ENCODE data around the gene AK8.

The AK8 gene

GRCh38 chr9:132775720-132776119 is 102.4 kb downstream of the AK8 start:
- no peak overlapping the region for H3K4me2 ChIP-seq (ENCODE audit: low read depth, low read length, poor library complexity, severe bottlenecking)
- no peak overlapping the region for H3K4me3 ChIP-seq (ENCODE audit: insufficient read depth, low read length, poor library complexity, severe bottlenecking)
- H2AFZ ChIP-seq (ENCODE audit: low read depth, low read length, severe bottlenecking) = no peak overlapping the region
- TF ChIP-seq EZH2phosphoT487 (conservative IDR thresholded peaks at IDR 0.05; ENCODE audit: low read length) = no peak
- TF ChIP-seq, protein P1, sequence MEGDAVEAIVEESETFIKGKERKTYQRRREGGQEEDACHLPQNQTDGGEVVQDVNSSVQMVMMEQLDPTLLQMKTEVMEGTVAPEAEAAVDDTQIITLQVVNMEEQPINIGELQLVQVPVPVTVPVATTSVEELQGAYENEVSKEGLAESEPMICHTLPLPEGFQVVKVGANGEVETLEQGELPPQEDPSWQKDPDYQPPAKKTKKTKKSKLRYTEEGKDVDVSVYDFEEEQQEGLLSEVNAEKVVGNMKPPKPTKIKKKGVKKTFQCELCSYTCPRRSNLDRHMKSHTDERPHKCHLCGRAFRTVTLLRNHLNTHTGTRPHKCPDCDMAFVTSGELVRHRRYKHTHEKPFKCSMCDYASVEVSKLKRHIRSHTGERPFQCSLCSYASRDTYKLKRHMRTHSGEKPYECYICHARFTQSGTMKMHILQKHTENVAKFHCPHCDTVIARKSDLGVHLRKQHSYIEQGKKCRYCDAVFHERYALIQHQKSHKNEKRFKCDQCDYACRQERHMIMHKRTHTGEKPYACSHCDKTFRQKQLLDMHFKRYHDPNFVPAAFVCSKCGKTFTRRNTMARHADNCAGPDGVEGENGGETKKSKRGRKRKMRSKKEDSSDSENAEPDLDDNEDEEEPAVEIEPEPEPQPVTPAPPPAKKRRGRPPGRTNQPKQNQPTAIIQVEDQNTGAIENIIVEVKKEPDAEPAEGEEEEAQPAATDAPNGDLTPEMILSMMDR (IDR thresholded peaks at IDR 0.05; ENCODE audit: insufficient read depth, low read length, poor library complexity, severe bottlenecking) = no peak
- no peak overlapping the region for H3K27ac ChIP-seq (ENCODE audit: low read depth, low read length)
- no peak overlapping the region for H3K9ac ChIP-seq (ENCODE audit: low read length)
- H3F3A ChIP-seq (ENCODE audit: insufficient read depth) = no peaks in the 10 kb centered on the region
- H3K27me3 ChIP-seq (ENCODE audit: low read length) = no peaks in the 10 kb centered on the region
- no peaks in the 10 kb centered on the region for H3K79me2 ChIP-seq (ENCODE audit: insufficient read depth, low read length)
- no peaks in the 10 kb centered on the region for H4K20me1 ChIP-seq (ENCODE audit: low read depth, low read length)
- H3K9me2 ChIP-seq (replicated peaks; ENCODE audit: insufficient read depth, low read length) = no peaks in the 10 kb centered on the region
- H3K36me3 ChIP-seq (ENCODE audit: low read length) = no peaks in the 10 kb centered on the region
- no peaks in the 10 kb centered on the region for H3K9me3 ChIP-seq (ENCODE audit: insufficient read depth, low read length)

DNA sequence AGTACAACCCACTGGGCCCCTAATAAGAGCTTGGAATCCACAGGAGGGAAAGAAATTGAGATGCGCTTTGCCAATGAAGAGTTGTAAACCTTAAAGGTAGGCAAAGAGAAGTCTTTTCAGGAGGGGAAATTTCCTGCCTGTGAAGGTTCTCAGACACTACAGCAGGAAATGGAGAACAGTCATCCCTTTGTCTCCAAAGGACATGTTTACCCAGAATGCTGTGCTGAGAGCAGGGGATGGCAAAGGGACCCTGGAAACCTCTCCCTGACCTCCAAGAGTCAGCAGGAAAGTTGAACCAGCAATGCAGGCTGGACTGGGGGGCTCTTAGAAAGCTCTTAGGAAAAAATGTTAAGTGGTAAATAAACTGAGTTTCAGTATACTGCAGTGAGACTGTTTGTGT is 103.2 kb downstream of the AK8 start:
- Histone ChIP-seq H3K27ac (ENCODE audit: low read depth, low read length) (no peak overlapping the region), H3K9me2 (replicated peaks; ENCODE audit: insufficient read depth, low read length) (no peaks in the 10 kb centered on the region), H2AFZ (ENCODE audit: low read depth, low read length, severe bottlenecking) (no peak overlapping the region)

DNA sequence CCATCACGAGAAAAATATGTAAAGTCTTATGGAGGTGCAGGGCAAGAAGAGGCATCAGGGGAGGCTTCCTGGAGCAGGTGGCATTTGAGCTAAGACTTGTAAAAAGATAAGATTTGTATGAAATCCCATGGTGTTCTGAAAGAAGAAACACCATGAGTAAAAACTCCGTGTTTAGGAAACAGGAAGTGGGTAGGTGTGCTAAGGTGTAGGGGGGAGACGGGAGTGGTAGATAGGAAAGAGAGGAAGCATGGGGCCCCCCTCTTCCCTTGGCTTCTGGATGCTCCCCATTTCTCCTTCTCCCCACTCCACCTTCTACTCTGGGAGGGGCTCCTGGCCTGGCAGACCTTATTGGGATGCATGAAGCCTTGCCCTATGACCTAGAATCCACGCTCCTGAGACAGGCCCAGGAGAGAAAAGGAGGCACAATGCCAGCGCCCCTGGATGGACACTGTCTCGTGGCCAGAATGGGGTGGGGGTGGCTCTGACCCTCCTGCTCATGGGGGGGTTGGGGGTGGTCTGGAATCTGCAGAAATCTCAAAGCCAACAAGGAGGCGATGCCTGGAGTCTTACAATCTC is 104.2 kb downstream of the AK8 start:
- TF ChIP-seq EZH2phosphoT487 (conservative IDR thresholded peaks at IDR 0.05; ENCODE audit: low read length) = no peak
- TF ChIP-seq, protein P1 (IDR thresholded peaks at IDR 0.05; ENCODE audit: insufficient read depth, low read length, poor library complexity, severe bottlenecking) = no peak
- H3K4me3 ChIP-seq (ENCODE audit: insufficient read depth, low read length, poor library complexity, severe bottlenecking) = no peak overlapping the region
- H3F3A ChIP-seq (ENCODE audit: insufficient read depth) = no peaks in the 10 kb centered on the region
- H3K4me2 ChIP-seq (ENCODE audit: low read depth, low read length, poor library complexity, severe bottlenecking) = no peak overlapping the region
- no peaks in the 10 kb centered on the region for H3K9me3 ChIP-seq (ENCODE audit: insufficient read depth, low read length)
- no peaks in the 10 kb centered on the region for H3K79me2 ChIP-seq (ENCODE audit: insufficient read depth, low read length)
- H3K9ac ChIP-seq (ENCODE audit: low read length) = no peak overlapping the region
- no peak overlapping the region for H2AFZ ChIP-seq (ENCODE audit: low read depth, low read length, severe bottlenecking)
- no peaks in the 10 kb centered on the region for H3K9me2 ChIP-seq (replicated peaks; ENCODE audit: insufficient read depth, low read length)
- no peak overlapping the region for H3K27ac ChIP-seq (ENCODE audit: low read depth, low read length)
- H3K27me3 ChIP-seq (ENCODE audit: low read length) = no peaks in the 10 kb centered on the region
- no peaks in the 10 kb centered on the region for H3K36me3 ChIP-seq (ENCODE audit: low read length)
- H4K20me1 ChIP-seq (ENCODE audit: low read depth, low read length) = no peaks in the 10 kb centered on the region

More for the DNA sequence above, 103.2 kb downstream of the AK8 start:
- Histone ChIP-seq H3K36me3 (ENCODE audit: low read length) (no peaks in the 10 kb centered on the region), H3K4me3 (ENCODE audit: insufficient read depth, low read length, poor library complexity, severe bottlenecking) (no peak overlapping the region), H3K4me2 (ENCODE audit: low read depth, low read length, poor library complexity, severe bottlenecking) (no peak overlapping the region), H3K9ac (ENCODE audit: low read length) (no peak overlapping the region), H3K27me3 (ENCODE audit: low read length) (no peaks in the 10 kb centered on the region), H3K9me3 (ENCODE audit: insufficient read depth, low read length) (no peaks in the 10 kb centered on the region), H3F3A (ENCODE audit: insufficient read depth) (no peaks in the 10 kb centered on the region), H3K79me2 (ENCODE audit: insufficient read depth, low read length) (no peaks in the 10 kb centered on the region), H4K20me1 (ENCODE audit: low read depth, low read length) (no peaks in the 10 kb centered on the region)
- no peak for TF ChIP-seq EZH2phosphoT487 (conservative IDR thresholded peaks at IDR 0.05; ENCODE audit: low read length)
- TF ChIP-seq, protein P1 (IDR thresholded peaks at IDR 0.05; ENCODE audit: insufficient read depth, low read length, poor library complexity, severe bottlenecking) = no peak
